ENCODE measurements around the gene GPAT3.
"Not testable (repeated sequence)": the region's sequence is repeated elsewhere in the genome, so short reads cannot be mapped to it uniquely, and the experiment has no call there.

Gene GPAT3

GRCh38 chr4:83535520-83536361 lies at the start of gene GPAT3:
TSS of gene GPAT3 (plus strand) at chr4:83536108. CDS start at chr4:83536623, 515 bp downstream.
- DNase-seq (ENCODE audit: low read depth in 2 of 2): peak; percentile 8 to 29

GRCh38 chr4:83486457-83487129 lies 49.3 kb upstream of the GPAT3 start:
- DNase-seq (ENCODE audit: low read depth in 2 of 2): no peak

GRCh38 chr4:83489711-83490326 lies 46.1 kb upstream of the GPAT3 start:
- no peak for DNase-seq (ENCODE audit: low read depth in 2 of 2)

GRCh38 chr4:83490876-83491450 lies 44.9 kb upstream of the GPAT3 start:
- DNase-seq (ENCODE audit: low read depth in 2 of 2): no peak

GRCh38 chr4:83496085-83496917 lies 39.6 kb upstream of the GPAT3 start:
- not testable (repeated sequence) for DNase-seq (ENCODE audit: low read depth in 2 of 2)

- DNase-seq (ENCODE audit: low read depth in 2 of 2): no peak
Measured at GRCh38 chr4:83498187-83498586, 37.7 kb upstream of the GPAT3 start.

GRCh38 chr4:83501671-83502070 lies 34.2 kb upstream of the GPAT3 start:
- not testable (repeated sequence) for DNase-seq (ENCODE audit: low read depth in 2 of 2)

GRCh38 chr4:83503974-83504373 lies 31.9 kb upstream of the GPAT3 start:
- DNase-seq (ENCODE audit: low read depth in 2 of 2): no peak

GRCh38 chr4:83504503-83504902 lies 31.4 kb upstream of the GPAT3 start:
- DNase-seq (ENCODE audit: low read depth in 2 of 2): no peak

- DNase-seq (ENCODE audit: low read depth in 2 of 2): no peak
Measured at GRCh38 chr4:83504996-83505395, 30.9 kb upstream of the GPAT3 start.

GRCh38 chr4:83509156-83509585 lies 26.7 kb upstream of the GPAT3 start:
- peak in 1 of 2 donors; percentile 17 for DNase-seq (ENCODE audit: low read depth in 2 of 2)

GRCh38 chr4:83510442-83510841 lies 25.5 kb upstream of the GPAT3 start:
- no peak for DNase-seq (ENCODE audit: low read depth in 2 of 2)

GRCh38 chr4:83516042-83516772 lies 19.7 kb upstream of the GPAT3 start:
- DNase-seq (ENCODE audit: low read depth in 2 of 2): no peak

- no peak for DNase-seq (ENCODE audit: low read depth in 2 of 2)
Measured at GRCh38 chr4:83522239-83522638, 13.7 kb upstream of the GPAT3 start.

- DNase-seq (ENCODE audit: low read depth in 2 of 2): no peak
Measured at GRCh38 chr4:83527671-83528070, 8.2 kb upstream of the GPAT3 start.

GRCh38 chr4:83536362-83537272 lies 709 bp downstream of the GPAT3 start:
- no peak for DNase-seq (ENCODE audit: low read depth in 2 of 2)

GRCh38 chr4:83542225-83542624 lies 6.3 kb downstream of the GPAT3 start:
- no peak for DNase-seq (ENCODE audit: low read depth in 2 of 2)

GRCh38 chr4:83546786-83547185 lies 10.9 kb downstream of the GPAT3 start:
- DNase-seq (ENCODE audit: low read depth in 2 of 2): no peak

GRCh38 chr4:83548151-83548905 lies 12.4 kb downstream of the GPAT3 start:
- DNase-seq (ENCODE audit: low read depth in 2 of 2): peak; percentile 18 to 23
